D721Med (cell line): ENCODE measurements around the gene TARS2.

Experiments used
- DNase-seq: peaks from one replicate; pipeline ENCODE4 v3.0.0; 2011; ENCODE audit warnings: low spot score; ENCODE audit not compliant: insufficient read length
- FAIRE-seq: peaks from 2 replicates; lab custom pipeline; 2011; peaks lifted over from hg19 to GRCh38; lab: Jason Lieb, UNC
- CTCF ChIP-seq: IDR thresholded peaks from 2 replicates; pipeline ENCODE4 v1.5.1; 2012; ENCODE audit warnings: mild to moderate bottlenecking, control low read depth; ENCODE audit not compliant: insufficient read depth; ENCODE audit errors: missing control alignments

TARS2 gene

GRCh38 chr1:150514260-150514659, 27.0 kb downstream of the TARS2 start:
- FAIRE-seq (no peak), DNase-seq (no peak)
- no peak for TF ChIP-seq CTCF

DNA sequence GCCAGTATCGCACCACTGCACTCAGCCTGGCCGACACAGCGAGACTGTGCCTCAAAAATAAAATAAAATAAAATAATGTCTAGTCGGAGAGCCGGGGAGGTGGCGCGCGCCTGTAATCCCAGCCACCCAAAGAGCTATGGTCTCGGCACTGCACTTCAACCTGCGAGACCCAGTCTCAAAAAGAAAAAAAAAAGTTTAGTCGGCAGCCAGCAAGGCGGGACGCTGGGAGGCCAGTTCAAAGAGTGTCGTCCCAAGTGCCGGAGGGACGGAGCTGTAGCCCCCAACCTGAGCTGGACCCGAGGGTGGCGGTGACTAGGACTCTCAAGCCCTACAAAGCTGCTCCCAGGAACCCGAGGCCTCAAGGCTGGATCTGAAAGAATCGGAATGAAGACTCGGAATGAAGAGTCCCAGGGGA, 27.7 kb downstream of the TARS2 start:
- FAIRE-seq: no peak
- no peak for TF ChIP-seq CTCF
- DNase-seq: no peak

DNA sequence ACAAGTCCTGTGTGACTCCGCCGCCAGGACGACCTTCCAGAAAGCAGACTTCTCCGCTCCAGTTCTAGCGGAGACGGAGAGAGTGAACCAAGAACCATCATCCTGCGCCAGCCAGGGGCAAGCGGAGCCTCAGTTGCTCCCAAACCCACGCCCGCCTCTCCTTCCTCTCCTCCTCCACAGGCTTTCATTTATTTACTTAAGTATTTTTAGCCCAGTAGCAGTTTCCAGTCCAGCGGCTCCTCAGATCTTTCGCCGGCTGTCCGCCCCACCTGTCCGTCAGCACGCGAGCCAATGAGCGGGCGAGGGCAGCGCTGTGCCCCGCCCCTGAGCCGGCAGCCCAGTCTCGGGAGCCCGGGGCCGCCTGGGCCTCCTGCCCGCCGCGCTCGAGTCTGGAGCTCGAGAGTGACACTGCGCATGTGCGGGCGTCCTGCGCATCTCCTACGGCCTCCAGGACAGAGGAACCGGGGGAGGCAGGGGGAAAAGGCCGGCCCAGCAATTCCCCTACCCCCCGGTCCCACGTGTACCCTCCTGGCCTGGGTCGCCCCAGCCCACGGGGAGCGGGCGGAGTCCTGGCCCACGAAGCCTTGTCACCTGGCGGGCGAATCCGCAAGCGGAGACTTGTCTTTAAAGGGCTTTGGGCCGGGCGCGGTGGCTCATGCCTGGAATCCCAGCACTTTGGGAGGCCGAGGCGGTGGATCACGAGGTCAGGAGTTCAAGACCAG, 28.3 kb downstream of the TARS2 start, which contains the start of gene FALEC:
FALEC (plus strand) TSS at position 425 of the 722 bp plus-strand sequence.
- FAIRE-seq: no peak
- peak; percentile 99 for DNase-seq
- no peak for TF ChIP-seq CTCF

- TF ChIP-seq CTCF: no peak
- DNase-seq (no peak), FAIRE-seq (no peak)
These were observed 28.9 kb downstream of the TARS2 start for GRCh38 chr1:150516050-150516591.

- DNase-seq: no peak
- no peak for FAIRE-seq
- no peak for TF ChIP-seq CTCF
These were observed 29.4 kb downstream of the TARS2 start for GRCh38 chr1:150516616-150517015.

- DNase-seq (no peak), FAIRE-seq (no peak)
- TF ChIP-seq CTCF: no peak
These were observed 34.2 kb downstream of the TARS2 start for GRCh38 chr1:150521196-150521968.
